ENCODE results near the gene ITGB2.

The ITGB2 gene

GRCh38 chr21:44847261-44848056 lies 73.2 kb downstream of the ITGB2 start:
- no peak overlapping the region for H3K9ac ChIP-seq (ENCODE audit: low read length)
- H4K8ac ChIP-seq (ENCODE audit: low read depth, low read length): no peak overlapping the region
- H4K12ac ChIP-seq (ENCODE audit: low read depth, low read length): no peak overlapping the region
- H3K4me2 ChIP-seq (ENCODE audit: low read length): no peak overlapping the region
- peaks cover 29% of the 10 kb centered on the region in 2 experiments for H3K36me3 ChIP-seq (ENCODE audit: control insufficient read depth in 1 of 2, insufficient read depth in 2 of 2, low read length in 2 of 2)
- no peak overlapping the region for H2AFZ ChIP-seq (ENCODE audit: insufficient read depth, low read length, poor library complexity)
- no CpG with 5 or more reads among the region's 24 CpGs for WGBS (ENCODE audit: extremely low coverage, insufficient coverage, insufficient read length)
- peaks cover 5% of the 10 kb centered on the region for H3K79me1 ChIP-seq (ENCODE audit: low read length)
- H3K27ac ChIP-seq (ENCODE audit: low read depth, low read length): no peak overlapping the region
- peaks cover 13 to 17% of the 10 kb centered on the region in 2 experiments for H3K4me1 ChIP-seq (ENCODE audit: control insufficient read depth in 1 of 2, insufficient read depth in 2 of 2, low read length in 2 of 2)
- no peak overlapping the region for H2BK5ac ChIP-seq (ENCODE audit: low read depth, low read length, poor library complexity)
- H4K91ac ChIP-seq (ENCODE audit: low read depth, low read length): no peak overlapping the region
- H2BK12ac ChIP-seq (ENCODE audit: low read length): no peak overlapping the region
- no peaks in the 10 kb centered on the region for H3K27me3 ChIP-seq (ENCODE audit: insufficient read depth, low read length)
- H3K4me3 ChIP-seq (ENCODE audit: low read depth, low read length): no peak overlapping the region
- no peak overlapping the region for H3K14ac ChIP-seq (ENCODE audit: low read length)
- DNase-seq: no peak
- H3K18ac ChIP-seq (ENCODE audit: low read length): no peak overlapping the region
- no peaks in the 10 kb centered on the region for H3K79me2 ChIP-seq (ENCODE audit: control insufficient read depth, insufficient read depth, low read length, poor library complexity)
- H2BK120ac ChIP-seq (ENCODE audit: insufficient read depth, low read length, poor library complexity): no peak overlapping the region
- H2AK5ac ChIP-seq (ENCODE audit: low read length): no peak overlapping the region
- H3K4ac ChIP-seq (ENCODE audit: low read depth, low read length): no peak overlapping the region
- H3K9me3 ChIP-seq (ENCODE audit: insufficient read depth, low read depth, low read length): no peaks in the 10 kb centered on the region
- H3K23ac ChIP-seq (ENCODE audit: low read length): no peak overlapping the region

DNA sequence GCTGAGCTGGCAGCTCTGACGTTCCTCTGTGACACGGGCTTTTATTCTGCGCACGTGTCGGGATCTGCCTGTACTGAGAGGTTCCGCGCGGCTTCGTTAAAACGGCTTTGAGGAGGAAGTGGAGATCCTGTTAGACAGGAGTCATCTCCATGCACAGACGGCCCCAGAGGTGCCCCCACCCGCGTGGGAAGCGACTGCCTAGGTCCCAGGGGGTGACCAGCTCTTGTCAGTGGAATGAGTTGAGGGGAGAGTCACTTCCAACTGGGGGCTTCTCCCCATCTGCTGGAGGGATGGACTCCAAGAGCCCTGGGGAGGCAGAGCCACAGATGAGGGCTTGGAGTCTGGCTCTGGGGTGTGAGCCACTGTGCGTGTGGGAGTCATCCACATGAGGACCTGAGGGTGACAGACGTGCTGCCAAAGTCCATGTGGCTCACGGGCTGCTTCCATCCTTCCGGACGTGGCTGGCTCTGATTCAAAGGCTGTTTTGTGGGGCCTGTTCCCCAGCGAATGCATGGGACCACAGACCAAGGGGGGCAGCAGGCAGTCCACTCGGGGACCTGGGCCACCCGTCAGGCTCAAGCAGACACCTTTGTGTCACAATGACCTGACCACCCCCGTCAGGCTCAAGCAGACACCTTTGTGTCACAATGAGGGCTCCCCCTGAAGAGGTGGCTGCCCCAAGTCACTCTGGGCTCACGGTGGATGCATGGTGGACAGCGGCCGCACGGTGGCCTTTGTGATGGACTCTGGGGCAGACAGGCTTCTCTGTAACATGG lies 74.0 kb downstream of the ITGB2 start:
- H2AFZ ChIP-seq (ENCODE audit: insufficient read depth, low read length, poor library complexity): no peak overlapping the region
- peaks cover 13 to 17% of the 10 kb centered on the region in 2 experiments for H3K4me1 ChIP-seq (ENCODE audit: control insufficient read depth in 1 of 2, insufficient read depth in 2 of 2, low read length in 2 of 2)
- no peak overlapping the region for H3K18ac ChIP-seq (ENCODE audit: low read length)
- H3K79me1 ChIP-seq (ENCODE audit: low read length): peaks cover 5% of the 10 kb centered on the region
- H3K79me2 ChIP-seq (ENCODE audit: control insufficient read depth, insufficient read depth, low read length, poor library complexity): no peaks in the 10 kb centered on the region
- no peak overlapping the region for H3K4ac ChIP-seq (ENCODE audit: low read depth, low read length)
- H3K9ac ChIP-seq (ENCODE audit: low read length): no peak overlapping the region
- no peak overlapping the region for H4K8ac ChIP-seq (ENCODE audit: low read depth, low read length)
- H3K4me2 ChIP-seq (ENCODE audit: low read length): no peak overlapping the region
- no peak overlapping the region for H2BK5ac ChIP-seq (ENCODE audit: low read depth, low read length, poor library complexity)
- peak overlapping the region; percentile 2 for H4K12ac ChIP-seq (ENCODE audit: low read depth, low read length)
- no CpG with 5 or more reads among the region's 27 CpGs for WGBS (ENCODE audit: extremely low coverage, insufficient coverage, insufficient read length)
- no peaks in the 10 kb centered on the region for H3K9me3 ChIP-seq (ENCODE audit: insufficient read depth, low read depth, low read length)
- peak overlapping the region; percentile 6 for H3K14ac ChIP-seq (ENCODE audit: low read length)
- no peak overlapping the region for H2BK12ac ChIP-seq (ENCODE audit: low read length)
- H3K36me3 ChIP-seq (ENCODE audit: control insufficient read depth in 1 of 2, insufficient read depth in 2 of 2, low read length in 2 of 2): peaks cover 27% of the 10 kb centered on the region in 2 experiments
- no peak overlapping the region for H3K27ac ChIP-seq (ENCODE audit: low read depth, low read length)
- H3K27me3 ChIP-seq (ENCODE audit: insufficient read depth, low read length): no peaks in the 10 kb centered on the region
- H3K23ac ChIP-seq (ENCODE audit: low read length): no peak overlapping the region
- H2AK5ac ChIP-seq (ENCODE audit: low read length): peak overlapping the region; percentile 5
- DNase-seq: peak; percentile 60 to 62
- no peak overlapping the region for H3K4me3 ChIP-seq (ENCODE audit: low read depth, low read length)
- H4K91ac ChIP-seq (ENCODE audit: low read depth, low read length): peak overlapping the region; percentile 14
- H2BK120ac ChIP-seq (ENCODE audit: insufficient read depth, low read length, poor library complexity): no peak overlapping the region

- Histone ChIP-seq H2BK12ac (ENCODE audit: low read length) (no peak overlapping the region), H3K79me2 (ENCODE audit: control insufficient read depth, insufficient read depth, low read length, poor library complexity) (no peaks in the 10 kb centered on the region), H3K9ac (ENCODE audit: low read length) (no peak overlapping the region), H3K36me3 (ENCODE audit: control insufficient read depth in 1 of 2, insufficient read depth in 2 of 2, low read length in 2 of 2) (peaks cover 24% of the 10 kb centered on the region in 2 experiments), H3K23ac (ENCODE audit: low read length) (no peak overlapping the region), H4K8ac (ENCODE audit: low read depth, low read length) (no peak overlapping the region), H2AK5ac (ENCODE audit: low read length) (no peak overlapping the region), H3K18ac (ENCODE audit: low read length) (no peak overlapping the region), H2BK5ac (ENCODE audit: low read depth, low read length, poor library complexity) (no peak overlapping the region), H4K12ac (ENCODE audit: low read depth, low read length) (peak overlapping the region; percentile 2), H3K27me3 (ENCODE audit: insufficient read depth, low read length) (no peaks in the 10 kb centered on the region), H2BK120ac (ENCODE audit: insufficient read depth, low read length, poor library complexity) (no peak overlapping the region), H3K4ac (ENCODE audit: low read depth, low read length) (no peak overlapping the region), H3K4me2 (ENCODE audit: low read length) (peak overlapping the region; percentile 61), H4K91ac (ENCODE audit: low read depth, low read length) (peak overlapping the region; percentile 14), H3K14ac (ENCODE audit: low read length) (no peak overlapping the region), H3K27ac (ENCODE audit: low read depth, low read length) (no peak overlapping the region), H3K4me1 (ENCODE audit: control insufficient read depth in 1 of 2, insufficient read depth in 2 of 2, low read length in 2 of 2) (peaks cover 13 to 17% of the 10 kb centered on the region in 2 experiments), H3K79me1 (ENCODE audit: low read length) (peaks cover 5% of the 10 kb centered on the region), H2AFZ (ENCODE audit: insufficient read depth, low read length, poor library complexity) (no peak overlapping the region), H3K9me3 (ENCODE audit: insufficient read depth, low read depth, low read length) (no peaks in the 10 kb centered on the region), H3K4me3 (ENCODE audit: low read depth, low read length) (no peak overlapping the region)
- no CpG with 5 or more reads among the region's 1 CpG for WGBS (ENCODE audit: extremely low coverage, insufficient coverage, insufficient read length)
- DNase-seq: no peak
These were observed 74.5 kb downstream of the ITGB2 start for GRCh38 chr21:44846224-44846484.

DNA sequence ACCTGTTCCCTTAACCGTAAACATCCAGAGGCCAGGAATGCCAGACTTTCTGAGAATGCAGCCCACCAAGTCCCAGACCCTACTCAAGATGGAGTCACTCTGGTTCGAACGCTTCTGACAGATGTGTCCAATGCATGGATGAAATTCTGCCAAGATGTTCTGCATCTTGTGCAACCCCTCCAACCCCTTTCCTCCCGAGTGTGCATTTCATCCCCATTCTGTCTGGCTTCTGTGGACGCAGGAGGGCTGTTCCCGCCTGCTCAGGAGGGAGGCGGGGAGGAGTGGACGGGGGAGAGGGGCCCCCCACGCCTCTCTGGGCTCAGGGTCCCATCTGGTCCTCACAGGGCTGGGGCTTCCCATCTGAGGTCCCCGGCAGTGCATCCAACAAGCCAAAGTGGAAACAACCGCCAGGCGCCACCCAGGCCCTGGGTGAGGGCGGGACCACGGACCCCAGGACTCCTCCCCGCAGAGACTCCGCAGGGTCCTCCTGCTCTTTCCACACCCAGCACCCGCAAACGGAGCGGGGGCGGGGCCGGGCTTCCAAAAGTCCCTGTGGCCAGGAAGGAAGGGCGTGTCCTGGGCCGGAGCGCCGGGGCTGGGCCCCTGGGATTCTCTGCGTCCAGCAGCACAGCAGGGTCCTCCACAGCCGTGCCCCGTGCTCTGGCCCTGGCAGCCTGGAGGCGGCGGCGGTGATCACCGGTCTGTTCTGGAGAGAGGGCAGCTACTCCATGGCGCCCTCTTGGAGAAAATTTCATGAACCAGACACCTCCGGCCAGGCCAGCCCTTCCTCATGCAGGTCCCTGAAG lies 75.1 kb downstream of the ITGB2 start:
- Histone ChIP-seq H3K27ac (ENCODE audit: low read depth, low read length) (peak overlapping the region; percentile 2), H3K18ac (ENCODE audit: low read length) (peak overlapping the region; percentile 48), H3K27me3 (ENCODE audit: insufficient read depth, low read length) (no peaks in the 10 kb centered on the region), H3K23ac (ENCODE audit: low read length) (no peak overlapping the region), H3K4ac (ENCODE audit: low read depth, low read length) (no peak overlapping the region), H2BK12ac (ENCODE audit: low read length) (peak overlapping the region; percentile 28), H2BK5ac (ENCODE audit: low read depth, low read length, poor library complexity) (peak overlapping the region; percentile 5), H4K12ac (ENCODE audit: low read depth, low read length) (peak overlapping the region; percentile 2), H2AFZ (ENCODE audit: insufficient read depth, low read length, poor library complexity) (peak overlapping the region; percentile 37), H3K14ac (ENCODE audit: low read length) (no peak overlapping the region), H3K79me2 (ENCODE audit: control insufficient read depth, insufficient read depth, low read length, poor library complexity) (no peaks in the 10 kb centered on the region), H3K36me3 (ENCODE audit: control insufficient read depth in 1 of 2, insufficient read depth in 2 of 2, low read length in 2 of 2) (peaks cover 20% of the 10 kb centered on the region in 2 experiments), H3K79me1 (ENCODE audit: low read length) (peaks cover 5% of the 10 kb centered on the region), H4K91ac (ENCODE audit: low read depth, low read length) (peak overlapping the region; percentile 58), H3K9ac (ENCODE audit: low read length) (no peak overlapping the region), H2AK5ac (ENCODE audit: low read length) (peak overlapping the region; percentile 11), H2BK120ac (ENCODE audit: insufficient read depth, low read length, poor library complexity) (no peak overlapping the region), H3K9me3 (ENCODE audit: insufficient read depth, low read depth, low read length) (no peaks in the 10 kb centered on the region), H3K4me2 (ENCODE audit: low read length) (peak overlapping the region; percentile 61), H3K4me3 (ENCODE audit: low read depth, low read length) (no peak overlapping the region), H4K8ac (ENCODE audit: low read depth, low read length) (peak overlapping the region; percentile 63), H3K4me1 (ENCODE audit: control insufficient read depth in 1 of 2, insufficient read depth in 2 of 2, low read length in 2 of 2) (peaks cover 13 to 17% of the 10 kb centered on the region in 2 experiments)
- peak; percentile 37 to 57 for DNase-seq
- WGBS (ENCODE audit: extremely low coverage, insufficient coverage, insufficient read length): no CpG with 5 or more reads among the region's 34 CpGs
